ENCODE data around the gene FGF19.
A peak's percentile ranks its signal among the peaks of the same experiment; 100 is the strongest.

The FGF19 gene

DNA sequence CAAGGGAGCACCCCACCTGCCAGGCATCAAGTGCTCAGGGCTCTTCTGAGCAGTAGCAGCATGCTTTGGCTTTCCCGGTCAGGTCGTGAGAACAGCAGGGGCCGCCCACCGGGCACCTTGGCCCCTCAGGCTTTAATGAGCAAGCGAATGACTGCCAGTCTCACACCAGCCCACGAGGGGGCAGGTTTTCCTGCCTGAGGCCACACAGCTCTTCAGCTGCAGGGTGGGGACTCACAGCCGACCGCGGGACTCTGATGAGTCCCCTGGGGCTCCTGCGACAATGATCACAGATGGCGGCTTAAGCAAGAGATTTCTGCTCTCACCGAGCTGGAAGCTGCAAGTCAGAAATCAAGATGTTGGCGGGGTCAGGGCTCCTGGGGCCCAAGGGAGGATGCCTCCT, 14.3 kb upstream of the FGF19 start:
- DNase-seq (ENCODE audit: low read depth in 2 of 2), result peak in 1 of 2 donors; percentile 12

DNA sequence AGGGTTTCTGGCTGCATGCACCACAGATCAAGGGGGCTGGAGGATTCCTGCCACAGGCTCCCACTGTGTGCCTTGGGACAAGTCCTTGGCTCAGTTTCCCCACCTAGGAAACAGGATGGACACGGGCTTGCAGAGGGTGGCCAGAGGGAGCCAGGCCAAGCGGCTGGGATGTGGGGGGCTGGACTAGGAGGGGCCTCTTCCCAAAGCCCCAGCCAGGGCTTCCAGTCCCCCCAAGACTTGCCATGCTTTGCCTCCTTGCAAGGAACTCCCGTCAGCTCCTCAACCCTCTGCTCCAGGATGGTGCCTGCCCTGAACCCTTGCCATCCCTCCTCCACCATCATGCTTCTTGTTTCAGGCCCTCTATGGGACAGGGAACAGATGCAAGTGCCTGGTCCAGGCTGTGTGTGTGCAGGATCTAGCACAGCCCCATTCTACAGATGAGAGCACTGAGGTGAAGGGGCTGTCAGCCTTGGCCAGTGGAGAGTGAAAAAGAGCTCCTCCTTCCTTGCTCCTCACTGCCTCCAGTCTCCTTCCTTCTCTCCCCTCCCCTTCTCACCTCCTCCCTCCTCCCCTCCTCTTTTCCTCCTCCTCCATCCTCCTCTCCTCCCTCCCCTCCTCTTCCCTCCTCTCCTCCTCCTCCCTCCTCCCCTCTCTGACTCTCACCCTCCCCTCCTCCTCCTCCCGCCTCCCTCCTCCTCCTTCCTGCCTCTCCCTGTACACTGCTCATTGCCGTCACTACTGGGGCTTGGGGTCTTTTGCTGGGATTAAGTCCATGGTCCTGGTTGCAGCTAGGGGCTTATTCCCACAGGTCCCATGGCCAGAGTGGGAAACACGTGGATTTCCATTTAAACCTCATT, 13.3 kb upstream of the FGF19 start:
- no peak for DNase-seq (ENCODE audit: low read depth in 2 of 2)

DNA sequence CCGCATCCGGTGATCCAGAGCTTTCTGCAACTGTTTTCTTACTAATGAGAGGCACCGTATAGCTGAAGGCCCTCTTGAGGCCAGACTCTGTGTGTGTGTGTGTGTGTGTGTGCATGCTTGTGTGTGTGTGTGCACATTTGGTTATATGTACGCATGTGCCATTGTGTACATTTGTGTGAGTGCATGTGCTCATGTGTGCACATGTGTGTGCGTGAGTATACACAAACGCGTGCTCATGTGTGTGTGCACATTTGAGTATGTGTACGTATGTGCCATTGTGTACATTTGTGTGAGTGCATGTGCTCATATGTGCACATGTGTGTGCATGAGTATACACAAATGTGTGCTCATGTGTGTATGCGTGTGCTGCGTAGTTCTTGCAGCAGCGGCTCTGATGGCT, 12.3 kb upstream of the FGF19 start:
- DNase-seq (ENCODE audit: low read depth in 2 of 2), result no peak

DNA sequence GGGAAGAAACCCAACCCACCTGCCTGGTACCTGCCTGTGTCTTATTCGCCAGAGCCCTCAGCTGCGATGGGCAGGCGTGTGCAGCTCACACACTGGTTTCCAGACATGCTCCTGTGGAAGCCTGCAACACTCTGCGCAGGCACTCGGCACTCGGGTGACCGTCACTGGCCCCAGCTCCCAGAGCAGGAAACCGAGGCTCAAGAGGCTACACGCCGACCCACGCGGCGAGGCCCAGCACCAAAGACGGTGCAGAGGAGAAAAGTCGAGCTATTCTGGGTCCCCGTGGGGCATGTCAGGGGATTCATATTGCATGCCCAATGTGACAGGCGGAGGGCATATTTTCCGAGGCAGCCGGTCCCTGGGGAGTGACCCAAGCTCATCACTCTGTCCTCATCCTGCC, 11.6 kb upstream of the FGF19 start:
- DNase-seq (ENCODE audit: low read depth in 2 of 2), result no peak

DNA sequence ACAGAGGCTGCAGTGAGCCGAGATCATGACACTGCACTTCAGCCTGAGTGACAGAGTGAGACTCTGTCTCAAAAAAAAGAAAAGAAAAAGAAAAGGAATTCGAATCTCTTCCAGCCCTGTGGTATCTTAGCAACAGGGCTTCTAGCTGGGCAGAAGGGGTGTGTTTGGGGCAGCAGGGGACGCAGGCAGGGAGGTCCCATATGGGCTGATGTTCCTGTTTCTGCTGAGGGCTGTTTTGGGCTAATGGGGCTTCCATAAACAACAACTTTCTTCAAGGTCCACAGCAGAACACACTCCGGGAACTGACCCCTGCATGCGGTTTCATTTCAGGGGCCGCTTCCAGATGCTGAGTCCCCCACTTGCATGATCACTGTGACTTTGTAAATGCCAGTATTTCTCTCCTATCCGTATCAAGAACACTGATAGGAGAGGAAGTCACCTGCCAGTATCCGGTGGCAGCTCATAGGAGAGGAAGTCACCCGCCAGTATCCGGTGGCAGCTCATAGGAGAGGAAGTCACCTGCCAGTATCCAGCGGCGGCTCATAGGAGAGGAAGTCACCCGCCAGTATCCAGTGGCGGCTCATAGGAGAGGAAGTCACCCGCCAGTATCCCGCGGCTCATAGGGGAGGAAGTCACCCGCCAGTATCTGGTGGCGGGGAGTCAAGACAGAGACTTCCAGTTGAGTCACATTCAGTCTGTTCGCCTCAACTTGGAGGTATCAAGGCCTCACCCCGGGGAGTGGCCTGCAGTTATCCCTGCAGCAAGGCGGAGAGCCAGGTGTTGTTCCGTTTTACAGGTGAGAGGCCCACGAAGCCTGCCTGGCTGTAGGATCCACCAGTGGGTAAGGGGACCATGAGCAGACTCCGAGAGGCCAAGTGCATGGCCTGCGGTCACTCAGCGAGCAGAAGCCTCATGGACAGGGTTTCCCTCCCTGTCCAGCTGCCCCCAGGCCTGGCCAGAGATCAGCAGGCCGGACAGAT, 8.3 kb upstream of the FGF19 start:
- no peak for DNase-seq (ENCODE audit: low read depth in 2 of 2)

DNA sequence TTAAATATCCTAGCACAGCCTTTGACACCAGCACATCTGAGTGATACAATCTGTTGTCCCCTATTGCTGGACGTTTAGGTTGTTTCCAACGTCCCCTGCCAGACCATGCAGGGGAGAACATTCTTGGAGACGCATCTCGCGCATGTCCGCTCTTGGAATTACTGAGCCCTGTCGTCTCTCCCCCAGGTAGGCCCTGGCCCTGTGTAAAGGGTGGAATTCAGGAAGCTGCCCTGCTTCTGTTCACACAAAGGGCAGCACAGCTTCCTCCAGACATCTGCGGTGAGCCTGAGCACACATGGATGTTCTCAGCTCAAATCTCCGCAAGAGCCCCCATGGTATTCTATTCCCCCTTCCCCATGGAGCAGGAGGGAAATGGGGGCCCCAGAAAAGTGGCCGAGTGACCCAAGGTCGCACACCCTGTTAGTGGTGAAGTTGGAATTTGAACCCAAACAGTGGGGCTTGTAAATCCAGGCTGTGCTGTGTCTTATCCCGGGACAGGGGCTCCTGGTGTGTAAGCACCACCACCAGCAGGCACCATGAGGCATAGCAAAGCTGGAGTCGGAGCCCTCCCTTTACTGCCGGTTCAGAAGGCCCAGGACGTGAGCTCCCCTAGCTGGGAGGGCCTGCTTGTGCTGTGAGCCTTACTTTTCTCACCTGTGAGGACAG, 5.0 kb upstream of the FGF19 start:
- DNase-seq (ENCODE audit: low read depth in 2 of 2), result no peak

DNA sequence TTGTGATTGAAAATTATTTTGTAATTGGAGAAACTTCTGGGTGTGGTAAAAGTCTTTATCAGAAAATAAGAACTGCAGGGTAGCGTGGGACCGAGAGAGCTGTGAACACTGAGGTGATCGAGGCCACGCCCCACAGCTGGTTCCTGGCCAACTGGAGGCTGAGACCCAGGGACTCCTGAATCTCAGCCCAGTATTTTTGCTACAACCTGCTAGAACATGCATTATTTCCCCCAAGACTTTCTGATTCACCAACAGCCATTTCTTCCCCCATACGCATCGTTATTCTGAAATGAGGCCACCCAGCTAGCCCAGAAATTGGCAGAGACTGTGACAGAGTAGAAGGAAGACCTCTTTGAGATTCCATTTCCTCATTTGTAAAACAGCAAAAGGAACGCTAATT, 3.4 kb upstream of the FGF19 start:
- no peak for DNase-seq (ENCODE audit: low read depth in 2 of 2)

DNA sequence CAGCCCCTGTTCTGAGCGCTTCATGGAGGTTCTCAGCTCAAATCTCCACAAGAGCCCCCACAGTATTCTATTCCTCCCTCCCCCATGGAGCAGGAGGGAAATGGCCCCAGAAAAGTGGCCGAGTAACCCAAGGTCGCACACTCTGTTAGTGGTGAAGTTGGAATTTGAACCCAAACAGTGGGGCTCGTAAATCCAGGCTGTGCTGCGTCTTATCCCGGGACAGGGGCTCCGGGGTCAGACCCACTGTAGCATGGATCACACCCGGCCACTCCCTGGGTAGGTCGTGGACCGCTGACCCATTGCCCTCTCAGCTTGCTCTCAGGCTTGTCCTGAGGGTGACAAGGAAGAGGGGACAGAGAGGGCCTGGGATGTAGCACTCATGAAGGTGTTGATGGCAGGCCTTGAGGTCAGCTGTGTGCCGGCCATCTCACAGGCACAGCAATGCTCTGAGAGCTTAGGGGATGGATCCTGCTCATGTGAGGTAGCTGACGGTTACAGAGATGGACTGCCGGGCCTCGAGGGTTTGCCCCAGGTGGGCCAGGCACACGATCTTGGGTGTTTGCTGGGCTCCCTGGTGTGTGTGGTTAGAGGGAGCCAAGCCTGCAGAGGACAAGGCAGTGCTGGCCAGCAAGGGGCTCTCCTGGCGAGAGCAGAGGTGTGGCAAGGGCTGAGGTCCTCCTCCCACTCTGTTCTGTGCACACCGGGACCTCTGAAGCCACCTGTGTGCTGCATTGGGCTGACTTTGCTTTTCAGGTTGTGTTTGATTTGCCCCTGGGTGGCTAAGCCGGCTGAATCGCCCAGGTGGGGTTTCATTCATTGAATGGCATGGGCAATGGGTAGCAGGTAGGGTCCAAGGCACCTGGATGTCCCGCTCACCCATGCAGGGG, 2.3 kb upstream of the FGF19 start:
- DNase-seq (ENCODE audit: low read depth in 2 of 2), result no peak

DNA sequence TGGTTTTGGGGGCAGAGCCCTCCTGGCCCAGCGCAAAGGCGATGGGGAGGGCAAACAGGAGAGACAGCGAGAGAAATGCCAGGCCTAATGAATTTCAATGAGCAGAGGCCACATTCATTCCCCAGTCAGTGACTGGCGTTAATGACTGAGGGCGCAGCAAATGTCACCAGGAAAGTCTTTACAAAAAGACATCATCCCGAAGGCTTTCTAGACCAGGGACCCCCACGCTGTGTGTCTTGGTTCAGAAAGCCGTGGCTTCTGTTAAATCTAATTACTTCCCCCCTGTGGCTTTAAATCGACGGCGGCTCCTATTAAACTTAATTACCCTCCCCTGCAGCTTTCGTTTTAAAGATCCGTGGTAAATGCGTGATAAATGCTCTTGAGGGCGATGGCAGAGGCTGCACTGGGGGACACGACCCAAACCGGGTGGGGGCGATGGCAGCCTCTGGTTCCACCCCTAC, 1.6 kb upstream of the FGF19 start:
- DNase-seq (ENCODE audit: low read depth in 2 of 2), result no peak

DNA sequence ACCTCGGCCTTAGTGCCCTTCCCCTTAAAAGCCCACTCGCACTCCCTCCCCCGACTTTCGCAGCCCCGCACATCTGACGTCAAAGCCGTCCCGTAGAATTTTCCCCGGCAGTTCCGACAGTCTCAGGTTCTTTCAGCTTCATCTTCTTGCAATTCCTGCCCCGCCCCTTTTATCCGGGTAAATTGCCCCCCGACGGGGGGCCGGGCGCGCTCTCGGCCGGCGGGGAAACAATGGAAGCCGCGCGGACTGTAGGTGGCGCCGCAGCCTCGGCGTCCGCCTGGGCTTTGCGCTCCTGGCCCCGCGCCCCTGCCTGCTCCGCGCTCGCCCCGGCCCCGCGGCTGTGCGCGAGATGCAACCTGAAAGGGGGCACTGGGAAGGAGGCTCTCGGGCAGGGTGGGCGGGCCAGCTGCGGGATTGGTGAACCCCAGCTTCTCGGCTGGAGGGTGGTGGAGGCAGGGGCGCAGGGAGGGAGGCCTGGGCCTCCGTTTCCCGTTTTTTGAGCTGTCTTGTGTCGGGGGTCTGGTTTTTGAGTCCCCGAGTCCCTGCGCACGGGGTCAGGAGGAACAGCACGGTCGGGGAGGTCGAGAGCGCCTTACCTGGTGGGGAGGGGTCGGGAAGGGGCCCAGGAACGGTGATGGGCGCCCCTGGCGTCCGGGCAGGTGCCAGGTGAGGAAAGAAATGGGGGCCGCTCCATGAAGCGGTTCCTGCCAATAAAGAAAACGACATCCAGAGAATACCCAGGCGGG, 859 bp upstream of the FGF19 start:
- no peak for DNase-seq (ENCODE audit: low read depth in 2 of 2)

DNA sequence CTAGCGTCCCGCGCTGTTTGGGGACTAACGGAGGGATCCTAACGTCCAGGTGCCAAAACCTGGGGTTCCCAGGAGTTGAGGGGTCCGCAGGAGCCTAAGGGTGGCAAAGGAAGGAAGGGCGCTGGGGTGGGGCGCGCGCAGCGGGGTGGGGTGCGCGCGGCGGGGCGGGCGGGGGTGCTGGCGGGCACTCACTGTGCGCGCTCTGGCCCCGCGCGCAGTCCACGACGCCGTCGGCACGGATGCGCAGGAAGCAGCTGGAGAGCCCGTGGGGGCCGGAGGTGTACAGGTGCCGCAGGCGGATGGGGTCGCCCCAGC, 412 bp downstream of the FGF19 start:
- DNase-seq (ENCODE audit: low read depth in 2 of 2), result no peak

DNA sequence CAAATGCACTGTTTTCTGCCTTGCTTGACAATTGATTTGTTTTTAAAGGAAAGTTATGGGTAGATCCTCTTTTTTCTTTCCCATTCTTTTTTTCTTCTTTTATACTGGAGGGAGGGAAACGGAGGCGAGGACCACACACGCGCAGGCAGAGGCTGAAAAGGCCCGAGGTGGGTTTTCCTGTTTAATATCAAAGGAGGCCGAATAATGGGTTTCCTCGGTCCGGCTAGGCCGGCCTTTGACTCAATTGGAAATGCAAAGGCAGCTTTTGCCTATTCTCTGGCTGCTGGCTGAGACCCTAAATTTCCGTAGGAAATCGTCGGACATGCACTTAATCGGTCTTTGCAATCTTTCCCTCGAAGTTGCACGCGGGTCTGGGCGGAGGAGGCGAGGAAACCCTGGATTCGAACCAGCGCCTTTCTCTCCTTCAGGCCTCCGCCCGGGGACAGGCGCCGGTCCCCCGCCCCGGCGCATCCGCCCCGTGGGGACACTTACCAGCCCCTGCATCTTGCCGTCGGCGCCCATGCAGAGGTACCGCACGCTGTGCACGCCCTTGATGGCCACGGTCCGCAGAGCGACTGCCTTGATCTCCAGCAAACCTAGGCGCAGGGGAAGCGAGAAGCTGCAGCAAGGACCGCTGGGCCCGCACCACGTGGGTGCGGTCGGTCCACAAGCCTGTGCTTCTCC, 911 bp downstream of the FGF19 start:
- DNase-seq (ENCODE audit: low read depth in 2 of 2), result no peak

DNA sequence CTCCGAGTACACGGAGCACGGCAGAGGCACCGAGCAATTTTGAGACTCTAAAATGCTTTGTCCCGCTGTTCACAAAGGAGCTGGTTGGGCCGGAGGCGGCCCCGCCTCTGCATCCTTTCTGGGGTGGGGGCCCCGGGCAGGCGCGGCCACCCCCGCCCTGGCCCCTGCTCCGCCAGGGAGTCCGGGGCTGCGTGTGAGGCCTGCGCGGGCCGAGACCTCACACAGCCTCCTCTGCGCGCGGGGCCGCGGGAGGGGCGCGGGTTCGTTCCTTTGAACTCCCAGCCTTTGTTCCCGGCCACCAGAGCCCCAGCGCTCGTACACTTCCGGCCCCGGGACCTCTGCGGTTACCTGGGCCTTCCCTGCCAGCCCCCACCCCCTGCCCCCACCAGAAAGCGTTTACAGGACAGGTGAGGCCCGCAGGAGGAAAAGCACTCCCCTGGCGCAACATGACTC, 1.6 kb downstream of the FGF19 start:
- DNase-seq (ENCODE audit: low read depth in 2 of 2), result no peak

DNA sequence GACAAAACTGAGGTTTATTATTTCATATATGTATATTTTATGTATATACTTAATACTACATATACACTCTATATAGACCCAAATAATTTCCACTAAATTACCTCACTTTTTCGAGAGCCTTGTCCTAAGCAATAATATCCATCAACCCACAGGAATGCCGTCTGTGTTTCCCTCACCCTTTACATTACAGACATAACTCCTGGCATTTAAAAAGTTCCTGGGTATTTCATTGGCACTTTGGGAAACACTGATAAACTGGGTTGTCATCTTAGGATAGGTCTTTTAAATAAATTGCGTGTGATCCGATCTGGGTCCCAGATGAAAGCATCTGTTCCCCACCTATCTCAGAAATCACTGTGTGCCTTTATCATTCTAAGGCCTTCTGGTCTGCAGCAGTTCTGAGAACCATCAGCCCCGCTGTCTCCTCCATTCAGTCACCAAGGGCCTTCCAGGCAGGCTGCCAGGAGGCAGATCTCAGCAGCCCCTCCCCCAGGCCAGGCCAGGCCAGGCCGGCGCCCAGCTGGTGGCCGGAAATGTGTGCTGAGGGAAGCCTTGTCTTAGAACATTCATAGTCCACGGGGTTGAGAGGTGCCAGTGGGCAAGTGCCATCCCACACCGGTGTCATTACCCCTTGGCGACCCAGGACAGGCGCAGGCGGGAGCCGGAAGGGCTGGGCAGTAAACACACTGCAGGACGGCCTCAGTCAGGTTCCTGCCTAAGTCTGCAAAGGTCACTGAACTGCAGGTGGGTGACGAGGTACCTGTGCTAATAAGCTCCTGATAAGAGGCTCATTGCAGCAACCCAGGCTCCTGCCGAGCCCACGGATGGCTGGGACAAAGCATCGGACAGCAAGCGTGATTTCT, 3.3 kb downstream of the FGF19 start:
- DNase-seq (ENCODE audit: low read depth in 2 of 2), result no peak

DNA sequence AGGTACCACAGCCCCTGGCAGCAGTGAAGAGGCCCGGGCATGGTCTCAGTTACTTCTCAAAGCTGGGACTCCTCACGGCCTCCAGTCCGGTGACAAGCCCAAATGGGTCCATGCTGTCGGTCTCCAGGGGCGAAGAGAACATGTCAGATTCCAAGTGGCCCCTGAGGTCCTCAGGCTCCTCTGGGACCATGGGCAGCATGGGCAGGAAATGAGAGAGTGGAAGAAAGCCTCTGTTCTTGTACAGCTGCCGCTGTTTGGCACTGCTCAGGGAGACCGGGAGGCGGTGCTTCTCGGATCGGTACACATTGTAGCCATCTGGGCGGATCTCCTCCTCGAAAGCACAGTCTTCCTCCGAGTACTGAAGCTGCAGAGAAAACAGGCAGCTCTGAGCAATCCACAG, 4.6 kb downstream of the FGF19 start:
- DNase-seq (ENCODE audit: low read depth in 2 of 2), result no peak

DNA sequence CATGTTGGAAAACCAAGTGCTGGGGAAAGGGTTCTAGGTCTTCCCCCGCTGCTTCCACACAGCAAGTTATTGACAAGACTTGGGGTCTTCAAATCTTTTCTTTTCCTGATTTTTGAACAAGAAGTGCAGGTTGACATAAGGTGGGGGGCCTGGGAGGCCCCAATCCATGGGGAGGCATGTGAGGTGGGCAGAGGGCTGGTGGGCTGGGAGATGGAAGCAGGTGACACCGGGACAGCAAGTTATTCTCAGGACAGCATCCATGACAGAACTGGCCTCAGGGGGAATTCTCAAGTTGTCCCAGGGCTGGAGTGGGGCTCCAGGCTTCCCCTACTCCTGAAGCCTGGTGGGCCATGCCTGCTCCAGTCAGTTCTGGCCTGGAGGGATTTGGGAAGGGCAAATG, 5.5 kb downstream of the FGF19 start:
- DNase-seq (ENCODE audit: low read depth in 2 of 2), result no peak

DNA sequence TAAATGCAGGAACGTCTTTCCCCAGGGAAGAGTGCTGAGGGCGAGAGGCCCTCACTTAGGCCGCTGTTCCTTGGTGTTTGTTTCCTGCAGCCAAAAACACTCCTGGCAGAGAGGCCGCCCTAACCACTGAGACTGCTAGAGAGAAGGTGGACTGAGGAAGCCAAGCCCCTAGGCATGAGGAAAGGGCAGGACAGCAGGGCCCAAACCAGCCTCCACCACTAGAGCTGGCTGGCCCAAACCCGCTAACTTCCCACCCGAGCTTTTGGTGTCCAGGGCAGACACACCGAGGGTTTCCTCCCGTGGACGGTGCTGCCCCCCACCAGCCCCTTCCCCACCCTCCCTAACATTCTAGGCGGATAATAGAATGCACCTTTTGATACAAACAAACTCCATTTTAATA, 6.0 kb downstream of the FGF19 start:
- no peak for DNase-seq (ENCODE audit: low read depth in 2 of 2)

DNA sequence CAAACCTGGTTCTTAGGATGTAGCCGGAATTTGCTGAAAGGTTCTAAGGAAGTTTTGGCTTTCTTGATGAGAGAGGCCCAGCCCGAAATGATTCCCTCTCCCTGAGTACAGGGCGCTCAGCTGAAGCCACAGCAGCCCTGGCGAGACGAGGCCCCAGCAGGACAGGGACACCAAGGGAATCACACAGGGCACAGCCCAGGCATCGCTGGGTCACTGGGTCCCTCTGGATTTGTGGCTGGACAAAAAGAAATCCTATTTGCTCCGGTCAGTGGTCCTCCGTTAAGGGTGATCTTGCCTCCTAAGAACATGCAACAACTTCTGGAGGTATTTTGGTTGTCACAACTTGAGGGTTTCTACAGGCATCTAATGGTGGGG, 6.4 kb downstream of the FGF19 start:
- DNase-seq (ENCODE audit: low read depth in 2 of 2), result no peak
